H4 (cell line): ENCODE data around the gene SPPL2A. TPM values are rescaled to one million over a fixed set of nuclear protein-coding genes. Genes with fewer than 3 reads are reported as not detected.
"Not testable (repeated sequence)": the region's sequence is repeated elsewhere in the genome, so short reads cannot be mapped to it uniquely, and the experiment has no call there.

ENCODE experiments used
- DNase-seq: peaks from one replicate; pipeline ENCODE4 v3.0.0-alpha.2; 2015; ENCODE audit warnings: low spot score
- total RNA-seq: library from RNA; depleted of rRNA; stranded (reverse); fragments of >200 nt; shearing (Covaris generic); gene quantifications from 2 replicates; pipeline ENCODE4 v1.2.3, GENCODE V29; 2014; rRNA removed

The SPPL2A gene, protein sequence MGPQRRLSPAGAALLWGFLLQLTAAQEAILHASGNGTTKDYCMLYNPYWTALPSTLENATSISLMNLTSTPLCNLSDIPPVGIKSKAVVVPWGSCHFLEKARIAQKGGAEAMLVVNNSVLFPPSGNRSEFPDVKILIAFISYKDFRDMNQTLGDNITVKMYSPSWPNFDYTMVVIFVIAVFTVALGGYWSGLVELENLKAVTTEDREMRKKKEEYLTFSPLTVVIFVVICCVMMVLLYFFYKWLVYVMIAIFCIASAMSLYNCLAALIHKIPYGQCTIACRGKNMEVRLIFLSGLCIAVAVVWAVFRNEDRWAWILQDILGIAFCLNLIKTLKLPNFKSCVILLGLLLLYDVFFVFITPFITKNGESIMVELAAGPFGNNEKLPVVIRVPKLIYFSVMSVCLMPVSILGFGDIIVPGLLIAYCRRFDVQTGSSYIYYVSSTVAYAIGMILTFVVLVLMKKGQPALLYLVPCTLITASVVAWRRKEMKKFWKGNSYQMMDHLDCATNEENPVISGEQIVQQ
- total RNA-seq, result 148 and 199 TPM in 2 replicates

DNA sequence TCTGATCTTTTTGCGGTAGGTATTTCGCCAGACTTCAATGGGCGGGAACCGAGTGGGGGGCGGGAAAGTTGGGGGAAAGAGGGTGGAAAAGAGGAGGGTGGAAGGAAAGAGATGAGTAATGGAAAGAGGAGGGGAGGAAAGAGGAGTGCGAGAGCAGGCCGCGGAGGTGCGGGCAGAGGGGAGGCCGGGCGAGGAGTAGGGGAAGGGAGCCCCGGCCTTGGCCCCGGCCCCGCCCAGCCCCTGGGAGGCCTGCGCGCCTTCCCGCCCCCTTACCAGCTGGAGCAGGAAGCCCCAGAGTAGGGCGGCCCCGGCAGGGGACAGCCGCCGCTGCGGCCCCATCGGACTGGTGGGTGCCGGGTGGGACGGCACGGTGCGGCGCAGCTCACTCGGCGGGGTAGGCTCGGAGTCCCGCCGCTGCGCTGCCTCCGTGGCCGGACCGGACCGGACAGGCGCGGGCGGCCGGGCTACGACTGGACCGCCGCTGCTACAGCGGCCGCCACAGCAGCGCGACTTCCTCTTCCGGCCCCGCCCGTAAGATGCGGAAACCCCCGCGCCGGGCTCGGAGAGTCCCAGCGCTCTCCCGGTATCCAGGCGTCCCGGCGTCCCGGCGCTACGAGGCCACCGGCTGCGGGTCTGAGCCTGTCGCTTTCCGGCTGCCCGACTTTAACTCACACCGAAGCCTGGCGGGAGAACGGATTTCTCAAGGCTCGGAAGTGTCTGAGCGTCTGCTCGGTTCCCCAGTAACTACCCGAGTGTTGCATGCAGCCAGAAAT is at the start of gene SPPL2A:
Gene SPPL2A (minus strand): TSS at position 512 of the 773 bp plus-strand sequence. CDS start 173 bp downstream, at position 339.
- DNase-seq, result peak; percentile 95

DNA sequence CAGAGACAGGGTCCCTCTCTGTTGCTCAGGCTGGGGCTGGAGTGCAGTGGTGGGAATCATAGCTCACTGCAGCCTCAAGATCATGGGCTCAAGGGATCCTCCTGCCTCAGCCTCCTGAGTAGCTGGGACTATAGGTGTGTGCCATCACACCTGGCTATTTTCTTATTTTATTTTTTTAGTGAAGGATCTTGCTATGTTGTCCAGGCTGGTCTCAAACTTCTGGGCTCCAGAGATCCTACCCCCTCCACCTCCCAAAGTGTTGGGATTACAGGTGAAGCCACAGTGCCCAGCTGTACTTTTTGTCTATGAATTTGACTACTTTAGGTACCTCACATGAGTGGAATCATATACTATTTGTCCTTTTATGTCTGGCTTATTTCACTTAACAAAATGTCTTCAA is 49.1 kb upstream of the SPPL2A start:
- no peak for DNase-seq

- no peak for DNase-seq
These were observed 48.4 kb upstream of the SPPL2A start for GRCh38 chr15:50813865-50814264.

DNA sequence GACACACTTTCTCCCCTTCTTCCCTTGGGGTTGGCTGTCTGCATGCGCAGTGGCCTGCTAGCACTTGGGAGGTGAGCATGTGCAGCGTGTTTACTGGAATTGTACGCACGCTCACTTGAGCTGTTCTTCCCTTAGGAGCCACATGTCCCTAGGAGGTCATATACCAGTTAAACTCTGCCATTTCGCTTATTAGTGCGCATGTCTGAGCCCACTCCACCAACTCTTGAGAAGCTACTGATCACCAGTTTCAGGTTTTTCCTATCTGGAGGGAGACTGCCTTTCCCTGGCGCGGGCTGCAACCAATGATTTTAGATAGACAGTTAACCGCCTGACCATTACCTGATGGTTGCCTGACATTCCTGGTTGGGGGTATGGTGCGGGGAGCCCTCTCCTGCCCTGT is 47.6 kb upstream of the SPPL2A start:
- DNase-seq, result no peak

DNA sequence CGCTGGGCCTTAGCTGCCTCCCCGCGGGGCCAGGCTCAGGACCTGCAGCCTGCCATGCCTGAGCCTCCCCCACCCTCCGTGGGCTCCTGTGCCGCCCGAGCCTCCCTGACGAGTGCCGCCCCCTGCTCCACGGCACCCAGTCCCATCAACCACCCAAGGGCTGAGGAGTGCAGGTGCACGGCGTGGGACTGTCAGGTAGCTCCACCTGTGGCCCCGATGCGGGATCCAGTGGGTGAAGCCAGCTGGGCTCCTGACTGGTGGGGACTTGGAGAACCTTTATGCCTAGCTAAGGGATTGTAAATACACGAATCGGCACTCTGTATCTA is 46.6 kb upstream of the SPPL2A start:
- not testable (repeated sequence) for DNase-seq

GRCh38 chr15:50811461-50812180 is 46.1 kb upstream of the SPPL2A start:
- not testable (repeated sequence) for DNase-seq

DNA sequence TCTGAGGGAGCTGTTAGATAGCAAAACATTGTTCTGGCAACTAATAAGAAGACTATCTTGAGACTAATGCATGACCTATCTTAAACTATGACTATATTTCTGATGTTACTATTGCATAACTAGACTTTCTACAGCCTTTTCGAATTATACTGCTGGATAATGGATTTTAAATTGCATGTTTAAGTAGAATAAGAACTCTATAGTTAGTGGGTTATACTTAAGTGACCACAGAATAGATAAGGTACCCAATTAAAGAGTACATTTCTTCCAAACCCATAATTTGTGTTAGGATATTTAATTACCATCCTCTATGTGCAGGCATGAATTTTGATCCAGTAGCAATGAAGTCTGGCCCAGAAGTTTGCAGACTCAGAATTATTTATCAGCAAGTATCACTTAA is 44.6 kb upstream of the SPPL2A start:
- DNase-seq, result peak; percentile 55

DNA sequence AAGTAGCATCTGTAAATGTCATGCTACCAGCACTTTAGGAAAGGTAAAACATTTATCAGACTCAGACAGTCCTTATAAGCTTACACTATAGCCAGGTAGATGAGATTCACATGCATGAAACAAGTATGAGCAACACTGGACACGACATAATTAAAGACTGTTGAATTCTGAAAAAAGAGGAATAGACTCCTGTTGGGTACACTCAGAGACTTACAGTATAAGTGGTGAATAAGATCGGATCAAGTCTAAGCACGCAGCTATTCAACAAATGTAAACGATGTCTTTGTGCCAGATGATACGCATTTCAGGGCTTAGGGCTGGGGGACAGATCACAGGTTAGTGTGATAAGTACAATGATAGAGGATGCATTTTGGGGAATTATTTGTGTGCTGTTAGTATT is 43.2 kb upstream of the SPPL2A start:
- no peak for DNase-seq

GRCh38 chr15:50803479-50804180 is 38.1 kb upstream of the SPPL2A start:
- no peak for DNase-seq

- no peak for DNase-seq
These were observed 35.2 kb upstream of the SPPL2A start for GRCh38 chr15:50800715-50801114.

GRCh38 chr15:50798684-50799083 is 33.2 kb upstream of the SPPL2A start:
- DNase-seq, result no peak

DNA sequence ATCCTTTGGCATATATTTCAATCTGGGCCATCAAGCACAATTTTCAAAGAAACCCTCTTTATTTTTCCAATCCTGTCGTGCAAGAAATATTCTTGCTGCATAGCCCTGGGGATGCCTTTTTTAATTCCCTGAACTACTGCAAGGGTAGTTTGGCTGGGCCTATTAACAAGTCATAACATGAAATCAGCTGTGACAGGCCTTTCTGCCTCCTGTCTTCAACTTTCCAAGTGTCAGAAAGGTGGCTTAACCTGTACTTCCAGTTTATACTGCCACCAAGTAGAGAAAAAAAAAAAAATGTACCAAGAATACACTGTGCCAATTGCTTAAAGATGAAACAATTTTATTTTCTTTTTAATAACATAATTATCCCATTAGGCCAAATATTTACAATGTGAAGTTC is 32.4 kb upstream of the SPPL2A start:
- no peak for DNase-seq

- no peak for DNase-seq
These were observed 26.0 kb upstream of the SPPL2A start for GRCh38 chr15:50791486-50791885.

DNA sequence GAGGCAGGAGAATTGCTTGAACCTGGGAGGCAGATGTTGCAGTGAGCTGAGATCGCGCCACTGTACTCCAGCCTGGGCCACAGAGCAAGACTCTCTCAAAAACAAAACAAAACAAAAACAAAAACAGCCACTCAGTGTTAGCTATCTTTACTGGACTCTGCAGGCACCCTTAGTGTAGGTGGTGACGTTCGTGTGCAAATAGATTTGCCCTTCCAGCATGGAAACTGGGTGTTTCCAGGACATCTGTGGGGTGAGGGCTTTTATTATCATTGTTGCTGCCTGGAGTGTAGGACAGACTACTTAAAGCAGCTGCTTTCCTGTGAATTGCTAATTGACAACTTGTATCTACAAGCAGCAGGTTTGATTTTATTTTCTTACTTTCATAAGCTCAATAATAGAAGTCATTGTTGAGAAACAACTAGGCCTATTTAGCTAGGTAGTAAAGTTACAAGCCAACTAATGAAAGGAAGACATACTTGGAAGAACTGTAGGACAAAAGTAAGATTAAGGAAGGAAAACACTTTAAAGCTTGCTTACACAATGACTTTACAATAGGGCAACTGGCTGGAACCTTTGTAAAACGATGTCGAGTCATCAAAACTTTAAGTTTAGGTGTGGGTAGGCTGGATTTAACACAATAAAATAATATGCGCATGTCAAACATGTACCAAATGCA is 25.4 kb upstream of the SPPL2A start:
- DNase-seq, result no peak

GRCh38 chr15:50786871-50787270 is 21.4 kb upstream of the SPPL2A start:
- no peak for DNase-seq

- no peak for DNase-seq
These were observed 20.9 kb upstream of the SPPL2A start for GRCh38 chr15:50786438-50786837.

GRCh38 chr15:50783895-50784294 is 18.4 kb upstream of the SPPL2A start:
- no peak for DNase-seq

DNA sequence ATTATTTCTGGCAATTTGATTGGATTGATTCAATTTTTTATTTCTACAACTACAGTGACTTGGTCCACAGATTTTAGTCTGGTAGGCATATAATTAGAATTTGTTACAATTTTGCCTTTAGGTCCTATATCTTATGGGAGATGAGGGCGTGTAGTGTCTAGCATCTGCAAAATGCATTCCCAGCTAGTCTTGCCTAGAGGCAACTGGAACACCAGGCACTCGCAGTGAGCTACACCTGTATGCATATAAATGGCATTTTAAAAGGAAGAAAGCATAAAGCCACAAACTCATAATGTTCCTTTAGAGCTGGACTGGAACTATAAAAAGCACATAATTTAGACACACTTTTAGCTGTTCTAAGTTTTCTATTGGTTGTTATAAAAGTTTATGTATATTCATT is 17.9 kb upstream of the SPPL2A start:
- no peak for DNase-seq

GRCh38 chr15:50778086-50778485 is 12.6 kb upstream of the SPPL2A start:
- no peak for DNase-seq

DNA sequence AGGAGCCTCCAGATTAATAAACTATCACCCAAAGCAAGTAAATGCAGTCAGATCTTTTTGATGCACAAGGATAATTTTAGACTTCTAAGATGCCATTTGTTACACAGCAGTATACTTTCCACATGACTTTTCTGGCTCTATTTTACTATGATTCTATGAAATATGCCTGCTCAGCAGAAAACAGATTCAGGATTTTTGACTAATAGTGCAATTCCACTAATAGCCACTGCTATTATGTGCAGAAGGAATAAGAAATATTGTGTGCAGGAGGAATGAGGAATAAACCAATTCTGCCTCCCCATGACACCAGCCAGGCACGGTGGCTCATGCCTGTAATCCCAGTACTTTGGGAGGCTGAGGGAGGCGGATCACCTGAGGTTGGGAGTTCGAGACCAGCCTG is 11.5 kb upstream of the SPPL2A start:
- DNase-seq, result no peak

- no peak for DNase-seq
These were observed 8.9 kb upstream of the SPPL2A start for GRCh38 chr15:50774450-50774849.
